Progenitor cell of endocrine pancreas (in vitro differentiated cells): ENCODE results near the gene ZNF33B. TPM values are rescaled to one million over a fixed set of nuclear protein-coding genes. Genes with fewer than 3 reads are reported as not detected.

ENCODE experiments used
- DNase-seq: peaks from one replicate; pipeline ENCODE4 v3.0.0; 2021; ENCODE audit warnings: low spot score; ENCODE audit not compliant: unreplicated experiment
- H3K27ac Mint-ChIP-seq: 2 replicates; pipeline ENCODE4 v1.8.0; 2021; ENCODE audit warnings: mild to moderate bottlenecking, moderate library complexity, mixed read lengths
- H3K27me3 Mint-ChIP-seq: 2 replicates; pipeline ENCODE4 v1.8.0; 2021; ENCODE audit warnings: mixed read lengths
- H3K36me3 Mint-ChIP-seq: 2 replicates; pipeline ENCODE4 v1.8.0; 2022; ENCODE audit warnings: mixed read lengths; ENCODE audit not compliant: insufficient read depth
- H3K4me1 Mint-ChIP-seq: 2 replicates; pipeline ENCODE4 v1.8.0; 2021; ENCODE audit warnings: low read depth, mixed read lengths
- H3K4me3 Mint-ChIP-seq: 2 replicates; pipeline ENCODE4 v1.8.0; 2021; ENCODE audit warnings: low read depth, mild to moderate bottlenecking, moderate library complexity, mixed read lengths
- H3K9me3 Mint-ChIP-seq: 2 replicates; pipeline ENCODE4 v1.8.0; 2021; ENCODE audit warnings: low read depth, mixed read lengths
- CTCF ChIP-seq: fragments of 200-600 bp; sonication (generic); IDR thresholded peaks from one replicate; pipeline ENCODE4 v1.5.0; 2021; ENCODE audit warnings: antibody characterized with exemption, mild to moderate bottlenecking; ENCODE audit not compliant: unreplicated experiment
- total RNA-seq: library from RNA; stranded (reverse); gene quantifications from 2 replicates; pipeline ENCODE4 v1.2.1, GENCODE V29; 2021

ZNF33B gene
- total RNA-seq, 1 donor from 2014 or later = 54.7 TPM

DNA sequence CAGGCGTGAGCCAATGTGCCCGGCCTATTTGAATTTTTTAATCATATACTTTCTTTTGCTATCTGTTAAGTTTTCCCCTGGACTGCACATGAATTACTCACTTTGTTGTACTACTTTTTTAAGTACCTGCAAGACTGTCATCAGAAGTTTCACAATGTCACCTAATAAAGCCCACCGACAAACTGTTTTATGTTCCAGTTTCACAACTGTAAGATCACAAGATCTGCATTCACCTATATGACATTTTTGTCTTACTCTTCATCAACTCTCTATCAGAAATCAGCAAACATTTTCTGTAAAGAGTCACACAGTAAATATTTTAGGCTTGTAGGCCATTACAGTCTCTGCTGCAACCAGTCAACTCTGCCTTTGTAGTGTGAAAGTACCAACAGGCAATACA lies 88.5 kb downstream of the ZNF33B start:
- DNase-seq = no peak
- Mint-ChIP-seq H3K27me3 (no peaks in the 10 kb centered on the region), H3K36me3 (peaks cover 40% of the 10 kb centered on the region), H3K9me3 (peaks cover 28% of the 10 kb centered on the region), H3K4me3 (no peak overlapping the region), H3K27ac (no peak overlapping the region), H3K4me1 (peaks cover 14% of the 10 kb centered on the region)
- TF ChIP-seq CTCF = no peak

DNA sequence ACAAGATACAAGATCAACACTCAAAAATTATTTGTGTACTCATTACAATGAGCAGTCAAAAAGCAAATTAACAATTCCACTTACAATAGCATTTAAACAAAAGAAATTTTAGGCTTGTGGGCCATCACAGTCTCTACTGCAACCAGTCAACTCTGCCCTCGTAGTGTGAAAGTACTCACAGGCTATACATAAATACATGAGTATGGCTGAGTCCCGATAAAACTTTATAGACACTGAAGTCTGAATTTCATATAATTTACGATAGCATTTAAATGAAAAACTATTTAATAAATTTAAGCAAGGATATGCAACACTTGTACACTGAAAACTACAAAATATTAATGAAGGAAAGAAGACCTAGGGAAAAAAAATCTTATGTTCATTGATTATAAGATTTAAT lies 90.1 kb downstream of the ZNF33B start:
- TF ChIP-seq CTCF = no peak
- H3K4me3 Mint-ChIP-seq = no peak overlapping the region
- no peak for DNase-seq
- peaks cover 12% of the 10 kb centered on the region for H3K4me1 Mint-ChIP-seq
- H3K27ac Mint-ChIP-seq = no peak overlapping the region
- peaks cover 53% of the 10 kb centered on the region for H3K36me3 Mint-ChIP-seq
- H3K9me3 Mint-ChIP-seq = peaks cover 42% of the 10 kb centered on the region
- no peaks in the 10 kb centered on the region for H3K27me3 Mint-ChIP-seq

DNA sequence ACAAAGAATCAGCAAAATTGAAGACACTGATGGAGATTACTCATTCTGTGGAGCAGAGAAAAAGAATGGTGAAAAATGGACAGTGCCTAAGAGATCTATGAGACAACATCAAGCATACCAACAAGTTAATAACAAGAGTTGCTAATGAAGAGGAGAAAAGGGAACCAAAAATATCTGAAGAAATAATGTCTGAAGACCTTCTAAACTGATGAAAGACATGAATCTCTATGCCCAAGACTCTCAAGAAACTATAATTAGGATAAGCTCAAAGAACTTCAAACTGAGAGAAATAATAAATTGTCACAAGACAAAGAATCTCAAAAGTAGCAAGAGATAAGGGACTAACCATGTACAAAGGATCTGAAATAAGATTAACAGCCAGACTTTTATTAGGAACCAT lies 93.4 kb downstream of the ZNF33B start:
- DNase-seq = no peak
- Mint-ChIP-seq H3K4me1 (no peaks in the 10 kb centered on the region), H3K4me3 (no peak overlapping the region), H3K27ac (no peak overlapping the region), H3K36me3 (peaks cover 70% of the 10 kb centered on the region), H3K9me3 (peaks cover 63% of the 10 kb centered on the region), H3K27me3 (no peaks in the 10 kb centered on the region)
- no peak for TF ChIP-seq CTCF

- H3K4me1 Mint-ChIP-seq = no peaks in the 10 kb centered on the region
- no peaks in the 10 kb centered on the region for H3K27me3 Mint-ChIP-seq
- H3K9me3 Mint-ChIP-seq = peaks cover 62% of the 10 kb centered on the region
- H3K36me3 Mint-ChIP-seq = peaks cover 68% of the 10 kb centered on the region
- H3K27ac Mint-ChIP-seq = no peak overlapping the region
- H3K4me3 Mint-ChIP-seq = no peak overlapping the region
- no peak for TF ChIP-seq CTCF
- DNase-seq = no peak
Measured at GRCh38 chr10:42543840-42544372, 94.5 kb downstream of the ZNF33B start.

Other genes with a start within 250 kb of the ZNF33B start
- gene BMS1, start 144.2 kb upstream of the ZNF33B start, total RNA-seq = 22.4 and 23.2 TPM in 2 replicates